Measurements from ENCODE around the gene SLC16A5.

DNA sequence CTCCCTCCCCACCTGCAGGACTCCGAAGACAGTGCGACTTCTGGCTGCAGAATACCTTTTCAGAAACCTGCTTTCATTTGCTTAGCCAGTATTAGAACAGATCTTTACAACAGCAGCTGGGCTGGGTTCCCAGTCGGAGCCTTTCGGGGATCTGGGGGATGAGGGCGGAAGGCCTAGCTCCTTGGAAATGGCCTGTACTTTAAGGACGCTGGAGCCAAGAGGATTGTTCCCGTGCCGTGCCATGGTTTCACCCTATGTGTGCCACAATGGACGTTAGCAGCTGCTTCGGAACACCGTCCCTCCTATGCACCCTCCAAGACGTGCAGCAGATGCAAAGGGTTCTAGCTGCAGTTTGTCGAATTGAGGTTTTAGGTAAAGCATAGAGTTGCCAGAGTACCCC, 24.6 kb upstream of the SLC16A5 start:
- no peak for TF ChIP-seq POLR2A (IDR thresholded peaks at IDR 0.05)
- TF ChIP-seq, protein P1, sequence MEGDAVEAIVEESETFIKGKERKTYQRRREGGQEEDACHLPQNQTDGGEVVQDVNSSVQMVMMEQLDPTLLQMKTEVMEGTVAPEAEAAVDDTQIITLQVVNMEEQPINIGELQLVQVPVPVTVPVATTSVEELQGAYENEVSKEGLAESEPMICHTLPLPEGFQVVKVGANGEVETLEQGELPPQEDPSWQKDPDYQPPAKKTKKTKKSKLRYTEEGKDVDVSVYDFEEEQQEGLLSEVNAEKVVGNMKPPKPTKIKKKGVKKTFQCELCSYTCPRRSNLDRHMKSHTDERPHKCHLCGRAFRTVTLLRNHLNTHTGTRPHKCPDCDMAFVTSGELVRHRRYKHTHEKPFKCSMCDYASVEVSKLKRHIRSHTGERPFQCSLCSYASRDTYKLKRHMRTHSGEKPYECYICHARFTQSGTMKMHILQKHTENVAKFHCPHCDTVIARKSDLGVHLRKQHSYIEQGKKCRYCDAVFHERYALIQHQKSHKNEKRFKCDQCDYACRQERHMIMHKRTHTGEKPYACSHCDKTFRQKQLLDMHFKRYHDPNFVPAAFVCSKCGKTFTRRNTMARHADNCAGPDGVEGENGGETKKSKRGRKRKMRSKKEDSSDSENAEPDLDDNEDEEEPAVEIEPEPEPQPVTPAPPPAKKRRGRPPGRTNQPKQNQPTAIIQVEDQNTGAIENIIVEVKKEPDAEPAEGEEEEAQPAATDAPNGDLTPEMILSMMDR (IDR thresholded peaks at IDR 0.05) = no peak
